PFSK-1 (cell line): ENCODE results near the gene RIN3.

Source experiments
- FOXP2 ChIP-seq: optimal IDR thresholded peaks from 2 replicates; pipeline ENCODE3; 2011; ENCODE audit warnings: borderline replicate concordance, control low read depth, inconsistent platforms; ENCODE audit not compliant: insufficient read depth; ENCODE audit errors: extremely low read length, extremely low read depth
- POLR2AphosphoS5 ChIP-seq: IDR thresholded peaks from 2 replicates; pipeline ENCODE4 v1.6.1; 2012; ENCODE audit warnings: low read depth, mild to moderate bottlenecking, control low read depth, low read length, moderate library complexity
- REST ChIP-seq, 2 experiments: IDR thresholded peaks; 2 replicates each; pipeline versions ENCODE4 v1.6.1 to v1.8.0; 2011 to 2012; ENCODE audit warnings: low read depth in 2 of 2, low read length in 2 of 2, control low read depth in 1 of 2, inconsistent platforms in 1 of 2, mild to moderate bottlenecking in 1 of 2, moderate library complexity in 1 of 2; ENCODE audit not compliant: insufficient read depth in 1 of 2
- SIN3A ChIP-seq: IDR thresholded peaks from 2 replicates; pipeline ENCODE4 v1.6.1; 2012; ENCODE audit warnings: mild to moderate bottlenecking, low read length, moderate library complexity, borderline replicate concordance; ENCODE audit not compliant: insufficient read depth
- TAF1 ChIP-seq: IDR thresholded peaks from 2 replicates; pipeline ENCODE4 v1.6.1; 2012; ENCODE audit warnings: low read length, control low read depth, borderline replicate concordance; ENCODE audit not compliant: insufficient read depth

The RIN3 gene

GRCh38 chr14:92607702-92608429 is 94.3 kb downstream of the RIN3 start:
- no peak for TF ChIP-seq FOXP2
- no peak for TF ChIP-seq REST (IDR thresholded peaks at IDR 0.05; ENCODE audit: insufficient read depth in 1 of 2, low read depth in 2 of 2, low read length in 2 of 2)
- TF ChIP-seq SIN3A: no peak
- TF ChIP-seq POLR2AphosphoS5: no peak
- TF ChIP-seq TAF1: no peak

GRCh38 chr14:92609955-92610354 is 96.4 kb downstream of the RIN3 start:
- TF ChIP-seq SIN3A: no peak
- no peak for TF ChIP-seq REST (IDR thresholded peaks at IDR 0.05; ENCODE audit: insufficient read depth in 1 of 2, low read depth in 2 of 2, low read length in 2 of 2)
- TF ChIP-seq FOXP2: no peak
- TF ChIP-seq TAF1: no peak
- TF ChIP-seq POLR2AphosphoS5: no peak

- TF ChIP-seq FOXP2: no peak
- TF ChIP-seq POLR2AphosphoS5: no peak
- no peak for TF ChIP-seq TAF1
These were observed 97.3 kb downstream of the RIN3 start for GRCh38 chr14:92610849-92611271.

GRCh38 chr14:92613008-92613658 is 99.6 kb downstream of the RIN3 start:
- no peak for TF ChIP-seq POLR2AphosphoS5
- no peak for TF ChIP-seq FOXP2
- TF ChIP-seq REST (IDR thresholded peaks at IDR 0.05; ENCODE audit: insufficient read depth in 1 of 2, low read depth in 2 of 2, low read length in 2 of 2): no peak
- TF ChIP-seq SIN3A: no peak
- no peak for TF ChIP-seq TAF1

- TF ChIP-seq SIN3A (no peak), POLR2AphosphoS5 (no peak), TAF1 (no peak), FOXP2 (no peak), REST (IDR thresholded peaks at IDR 0.05; ENCODE audit: insufficient read depth in 1 of 2, low read depth in 2 of 2, low read length in 2 of 2) (no peak)
These were observed 100.2 kb downstream of the RIN3 start for GRCh38 chr14:92613681-92614260.
